ENCODE results near the gene SAAL1. TPM values are rescaled to one million over a fixed set of nuclear protein-coding genes. Genes with fewer than 3 reads are reported as not detected.
A peak's percentile ranks its signal among the peaks of the same experiment; 100 is the strongest.

The SAAL1 gene
- total RNA-seq, 1 experiment from 2014 or later: 32.1 TPM

DNA sequence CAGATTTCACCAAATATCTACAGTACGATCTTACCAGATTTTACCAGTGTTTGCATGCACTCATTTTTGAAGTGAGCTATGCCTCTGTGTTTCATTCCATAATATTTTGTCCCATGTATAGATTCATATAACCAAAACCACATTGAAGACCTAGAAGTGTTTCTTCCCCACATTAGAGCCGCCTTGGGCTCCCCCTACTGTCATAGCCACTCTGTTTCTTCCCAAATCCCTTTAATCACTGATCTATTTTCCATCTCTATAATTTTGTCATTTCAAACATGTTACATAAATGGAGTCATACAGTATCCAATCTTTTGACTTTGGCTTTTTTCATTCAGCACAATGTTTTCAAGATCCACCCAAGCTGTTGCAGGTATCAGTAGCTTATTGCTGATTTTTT, 39.1 kb upstream of the SAAL1 start:
- Histone ChIP-seq H4K20me1 (ENCODE audit: insufficient read depth) (no peaks in the 10 kb centered on the region), H2AFZ (no peak overlapping the region), H3K4me1 (replicated peaks; ENCODE audit: insufficient read depth) (peaks cover 10% of the 10 kb centered on the region; the same call in 1 of the 2 replicates), H3K36me3 (ENCODE audit: low read depth) (no peaks in the 10 kb centered on the region), H3F3A (ENCODE audit: insufficient read depth, low read depth) (peaks cover 10% of the 10 kb centered on the region; the same call in 1 of the 2 replicates), H3K27ac (no peak overlapping the region), H3K4me3 (no peak overlapping the region), H3K9me2 (ENCODE audit: insufficient read depth) (no peaks in the 10 kb centered on the region), H3K4me2 (no peak overlapping the region), H3K79me2 (ENCODE audit: low read depth) (no peaks in the 10 kb centered on the region), H3K9me3 (ENCODE audit: insufficient read depth, low read depth) (peaks cover 17% of the 10 kb centered on the region), H3K27me3 (ENCODE audit: insufficient read depth, low read depth) (peaks cover 27% of the 10 kb centered on the region)
- no TSS peak for BruUV-seq (replicated peaks)
- CTCF ChIA-PET: no interaction called here
- DNase-seq: no peak
- TF ChIP-seq CTCF (conservative IDR thresholded peaks at IDR 0.05) (no peak), EZH2 (IDR thresholded peaks at IDR 0.05; ENCODE audit: low read depth) (no peak)
- POLR2A ChIA-PET (ENCODE audit: unreplicated experiment): no interaction called here
- intact Hi-C loops (cut with micrococcal nuclease; ENCODE audit: unreplicated experiment): no loop called here

DNA sequence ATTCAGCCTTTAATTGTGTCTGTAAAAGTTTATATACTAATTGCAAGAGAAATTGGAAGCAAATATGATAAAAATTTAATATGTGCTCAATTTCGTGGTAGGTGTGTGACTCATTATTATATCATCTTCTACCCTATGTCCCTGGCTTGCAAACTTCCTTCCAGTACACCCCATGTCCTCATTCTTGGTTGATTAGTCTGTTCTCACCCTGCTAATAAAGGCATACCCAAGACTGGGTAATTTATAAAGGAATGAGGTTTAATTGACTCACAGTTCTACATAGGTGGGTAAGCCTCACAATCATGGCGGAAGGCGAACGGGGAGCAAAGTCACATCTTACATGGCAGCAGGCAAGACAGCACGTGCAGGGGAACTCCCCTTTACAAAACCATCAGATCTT, 38.4 kb upstream of the SAAL1 start:
- H2AFZ ChIP-seq: 0 out of 2 replicates have a peak overlapping the region, but pooled peaks have one; percentile 7
- BruUV-seq (replicated peaks): no TSS peak
- CTCF ChIA-PET: no interaction called here

GRCh38 chr11:18140145-18140544, 34.3 kb upstream of the SAAL1 start:
- Histone ChIP-seq H3K4me1 (replicated peaks; ENCODE audit: insufficient read depth) (peaks cover 10% of the 10 kb centered on the region; the same call in 1 of the 2 replicates), H3K79me2 (ENCODE audit: low read depth) (no peaks in the 10 kb centered on the region), H3F3A (ENCODE audit: insufficient read depth, low read depth) (peaks cover 10% of the 10 kb centered on the region; the same call in 1 of the 2 replicates), H3K36me3 (ENCODE audit: low read depth) (no peaks in the 10 kb centered on the region), H3K27ac (no peak overlapping the region), H3K27me3 (ENCODE audit: insufficient read depth, low read depth) (peaks cover 12% of the 10 kb centered on the region; the same call in 1 of the 2 replicates), H3K9me2 (ENCODE audit: insufficient read depth) (no peaks in the 10 kb centered on the region), H3K4me3 (no peak overlapping the region), H3K9me3 (ENCODE audit: insufficient read depth, low read depth) (peaks cover 7% of the 10 kb centered on the region; the same call in 1 of the 2 replicates), H3K4me2 (no peak overlapping the region), H2AFZ (no peak overlapping the region), H4K20me1 (ENCODE audit: insufficient read depth) (no peaks in the 10 kb centered on the region)
- TF ChIP-seq CTCF (conservative IDR thresholded peaks at IDR 0.05) (no peak), EZH2 (IDR thresholded peaks at IDR 0.05; ENCODE audit: low read depth) (no peak)
- DNase-seq: no peak
- POLR2A ChIA-PET (ENCODE audit: unreplicated experiment): no interaction called here
- intact Hi-C loops (cut with micrococcal nuclease; ENCODE audit: unreplicated experiment): no loop called here
- BruUV-seq (replicated peaks): no TSS peak
- CTCF ChIA-PET: no interaction called here

More for the DNA sequence above, 38.4 kb upstream of the SAAL1 start:
- Histone ChIP-seq H3K4me1 (replicated peaks; ENCODE audit: insufficient read depth) (peaks cover 10% of the 10 kb centered on the region; the same call in 1 of the 2 replicates), H3K9me3 (ENCODE audit: insufficient read depth, low read depth) (peaks cover 17% of the 10 kb centered on the region), H3K79me2 (ENCODE audit: low read depth) (no peaks in the 10 kb centered on the region), H3F3A (ENCODE audit: insufficient read depth, low read depth) (peaks cover 10% of the 10 kb centered on the region; the same call in 1 of the 2 replicates), H3K27ac (peak overlapping the region; percentile 44), H3K4me2 (peak overlapping the region; percentile 32), H3K27me3 (ENCODE audit: insufficient read depth, low read depth) (peaks cover 19% of the 10 kb centered on the region), H3K4me3 (no peak overlapping the region), H3K36me3 (ENCODE audit: low read depth) (no peaks in the 10 kb centered on the region), H3K9me2 (ENCODE audit: insufficient read depth) (no peaks in the 10 kb centered on the region), H4K20me1 (ENCODE audit: insufficient read depth) (no peaks in the 10 kb centered on the region)
- POLR2A ChIA-PET (ENCODE audit: unreplicated experiment): no interaction called here
- DNase-seq: peak in 1 of 2 experiments; percentile 83
- TF ChIP-seq EZH2 (IDR thresholded peaks at IDR 0.05; ENCODE audit: low read depth) (no peak), CTCF (conservative IDR thresholded peaks at IDR 0.05) (no peak)
- intact Hi-C loops (cut with micrococcal nuclease; ENCODE audit: unreplicated experiment): no loop called here

All from PC-9 (cell line).